ENCODE data around the gene EHF.

EHF gene

DNA sequence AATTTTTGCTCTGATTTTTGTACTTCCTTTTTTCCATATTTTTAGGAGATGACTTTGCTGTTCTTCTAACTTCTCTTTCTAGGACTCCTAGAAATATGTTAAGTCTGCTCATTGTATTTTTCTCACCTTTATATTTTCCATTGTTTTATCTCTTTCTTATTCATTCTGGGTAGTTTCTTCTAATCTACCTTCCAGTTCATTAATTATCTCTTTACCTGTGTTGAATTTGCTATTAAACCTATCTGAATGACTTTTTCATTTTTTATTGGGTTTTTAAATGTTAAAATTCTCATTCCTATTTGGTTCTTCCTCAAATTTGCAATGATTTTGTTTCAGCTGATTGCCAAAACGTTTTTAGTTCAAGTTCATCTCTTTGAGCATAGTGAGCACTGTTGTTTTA lies 27.8 kb upstream of the EHF start:
- no peak for TF ChIP-seq CTCF (conservative IDR thresholded peaks at IDR 0.05; ENCODE audit: control insufficient read depth, insufficient read depth, low read depth, low read length)
- no peak overlapping the region for H3K4me3 ChIP-seq (ENCODE audit: control insufficient read depth, low read depth, low read length)
- no peak for DNase-seq (ENCODE audit: low read depth)

GRCh38 chr11:34594603-34595002 lies 26.3 kb upstream of the EHF start:
- H3K4me3 ChIP-seq (ENCODE audit: control insufficient read depth, low read depth, low read length): no peak overlapping the region
- no peak for DNase-seq (ENCODE audit: low read depth)
- no peak for TF ChIP-seq CTCF (conservative IDR thresholded peaks at IDR 0.05; ENCODE audit: control insufficient read depth, insufficient read depth, low read depth, low read length)

DNA sequence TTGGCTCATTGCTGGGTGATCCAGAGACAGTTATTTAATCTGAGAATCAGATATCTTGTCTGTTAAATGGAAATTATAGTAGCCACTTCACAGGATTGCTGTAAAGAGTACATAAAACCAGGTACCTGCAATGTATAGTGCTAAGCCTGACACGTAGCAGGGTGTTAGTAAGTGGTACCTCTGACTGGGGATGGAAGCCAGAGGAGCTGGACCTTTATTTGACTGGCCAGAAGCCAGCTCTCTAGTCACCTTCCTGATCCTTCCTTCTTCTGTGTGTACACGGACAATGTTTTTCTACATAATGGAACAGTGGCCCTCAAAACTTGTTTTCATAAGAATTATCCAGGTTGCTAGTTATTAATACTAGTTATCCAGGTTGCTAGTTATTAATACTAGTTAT lies 25.5 kb upstream of the EHF start:
- no peak for TF ChIP-seq CTCF (conservative IDR thresholded peaks at IDR 0.05; ENCODE audit: control insufficient read depth, insufficient read depth, low read depth, low read length)
- no peak for DNase-seq (ENCODE audit: low read depth)
- no peak overlapping the region for H3K4me3 ChIP-seq (ENCODE audit: control insufficient read depth, low read depth, low read length)

DNA sequence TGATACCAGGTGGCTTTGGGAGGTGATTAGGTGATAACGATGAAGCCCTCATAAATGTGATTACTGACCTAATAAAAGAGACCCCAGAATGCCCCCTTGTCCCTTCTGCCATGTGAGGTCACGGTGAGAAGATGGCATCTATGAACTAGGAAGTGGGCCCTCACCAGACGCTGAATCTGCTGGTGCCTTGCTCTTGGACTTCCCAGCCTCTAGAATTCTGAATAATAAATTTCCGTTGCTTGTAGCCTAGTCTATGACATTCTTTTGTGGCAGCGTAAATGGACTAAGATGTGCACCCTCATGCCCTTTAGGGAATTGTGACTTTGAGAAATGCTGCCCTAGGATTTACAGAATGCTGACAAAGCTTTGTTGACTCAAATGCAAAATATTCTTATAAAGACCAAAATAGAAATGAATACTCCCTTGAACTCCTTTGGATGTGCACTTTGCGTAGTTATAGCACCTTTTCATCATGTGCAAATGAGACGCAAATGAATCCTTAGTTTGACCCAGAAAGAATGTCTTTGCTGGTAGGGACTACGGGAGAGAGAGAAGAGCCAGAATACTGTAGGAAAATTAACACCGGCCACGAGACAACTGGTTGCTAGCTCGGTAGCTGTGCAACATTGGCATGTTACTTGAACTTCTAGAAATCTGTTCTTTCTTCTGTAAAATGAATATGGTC lies 24.8 kb upstream of the EHF start:
- H3K4me3 ChIP-seq (ENCODE audit: control insufficient read depth, low read depth, low read length): no peak overlapping the region
- no peak for TF ChIP-seq CTCF (conservative IDR thresholded peaks at IDR 0.05; ENCODE audit: control insufficient read depth, insufficient read depth, low read depth, low read length)
- DNase-seq (ENCODE audit: low read depth): no peak

- no peak for TF ChIP-seq CTCF (conservative IDR thresholded peaks at IDR 0.05; ENCODE audit: control insufficient read depth, insufficient read depth, low read depth, low read length)
- no peak overlapping the region for H3K4me3 ChIP-seq (ENCODE audit: control insufficient read depth, low read depth, low read length)
- DNase-seq (ENCODE audit: low read depth): peak; percentile 82
Measured at GRCh38 chr11:34599406-34599945, 21.4 kb upstream of the EHF start.

DNA sequence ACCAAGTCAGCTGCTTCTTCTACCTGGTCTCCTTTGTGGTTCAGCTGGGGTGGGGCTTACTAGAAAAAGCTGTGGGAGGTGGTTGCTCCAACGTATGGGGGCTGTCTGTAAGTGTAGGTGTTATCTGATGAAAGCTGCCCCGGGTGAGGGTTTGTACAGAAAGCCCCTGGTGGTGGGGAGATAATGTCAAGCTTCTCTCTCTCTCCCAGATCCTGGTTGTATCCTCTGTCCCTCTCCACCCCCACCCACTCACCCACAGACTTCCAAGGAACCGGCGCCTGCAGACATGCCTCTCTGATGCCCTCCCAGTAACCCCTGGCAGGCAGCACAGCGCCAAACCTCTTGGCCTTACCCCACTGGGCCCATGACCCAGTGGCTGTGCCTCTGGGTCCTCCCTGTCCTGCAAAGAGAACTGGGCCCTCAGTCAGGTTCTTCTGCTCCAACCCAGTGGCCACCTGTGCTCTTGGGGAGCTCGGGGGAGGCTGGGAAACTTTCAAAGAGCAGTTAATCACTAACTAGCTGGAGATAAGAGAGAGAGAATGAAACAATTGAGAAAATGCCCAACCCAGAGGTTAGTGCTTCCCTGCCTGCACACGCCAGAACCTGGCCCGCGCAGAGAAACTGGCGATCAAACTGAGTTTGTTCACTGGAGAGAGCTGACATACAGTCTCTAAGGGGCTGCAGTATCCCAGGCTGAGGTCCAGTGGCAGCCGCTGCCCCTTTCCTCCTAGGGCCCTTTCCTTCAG lies 20.4 kb upstream of the EHF start:
- TF ChIP-seq CTCF (conservative IDR thresholded peaks at IDR 0.05; ENCODE audit: control insufficient read depth, insufficient read depth, low read depth, low read length): no peak
- H3K4me3 ChIP-seq (ENCODE audit: control insufficient read depth, low read depth, low read length): no peak overlapping the region
- DNase-seq (ENCODE audit: low read depth): no peak

Data from fibroblast of mammary gland (primary cell).